A549 (cell line): ENCODE data around the gene TRAPPC12. TPM values are rescaled to one million over a fixed set of nuclear protein-coding genes. Genes with fewer than 3 reads are reported as not detected.

Experiments
- ATAC-seq, 2 experiments: fragments of 200-7000 bp in 1 of 2; fragments of >200 bp in 1 of 2; cut with Nextera tagmentation in 1 of 2; cut with Tn5 transposase in 1 of 2; 3 replicates each; pipeline versions ENCODE4 v1.8.0 to v1.9.1; 2018 to 2020; ENCODE audit warnings: mild to moderate bottlenecking in 1 of 2, moderate library complexity in 1 of 2
- CTCF ChIA-PET: fragments of 300-600 bp; sonication (Branson Sonifier 250); formaldehyde crosslinking; extraction: SDS; loops from one replicate; lab custom pipeline; 2021; ENCODE audit warnings: antibody characterized with exemption, inconsistent platforms; lab: Yijun Ruan, JAX
- POLR2A ChIA-PET: fragments of 350-600 bp; formaldehyde crosslinking; extraction: SDS; loops from one replicate; lab custom pipeline; 2021; ENCODE audit warnings: antibody characterized with exemption, inconsistent platforms; lab: Yijun Ruan, JAX
- DNase-seq, 2 experiments: peaks; one replicate each; pipeline versions ENCODE4 v3.0.0 to v3.0.0-alpha.2; 2011 to 2016; ENCODE audit warnings: low read depth in 1 of 2, low spot score in 1 of 2
- FAIRE-seq: peaks from 2 replicates; lab custom pipeline; 2011; peaks lifted over from hg19 to GRCh38; lab: Jason Lieb, UNC
- H3K27ac ChIP-seq, 2 experiments: fragments of >200 bp; sonication (Bioruptor Twin); formaldehyde crosslinking; 3 replicates each; pipeline ENCODE4 v1.5.1; 2016 to 2017
- H3K4me1 ChIP-seq: fragments of >200 bp; sonication (Bioruptor Twin); formaldehyde crosslinking; 3 replicates; pipeline ENCODE4 v1.6.1; 2016
- H3K4me2 ChIP-seq: fragments of >200 bp; sonication (Bioruptor Twin); formaldehyde crosslinking; 3 replicates; pipeline ENCODE4 v1.6.1; 2016
- H3K4me3 ChIP-seq: fragments of >200 bp; sonication (Bioruptor Twin); formaldehyde crosslinking; 3 replicates; pipeline ENCODE4 v1.5.1; 2016
- H3K9me3 ChIP-seq: fragments of >200 bp; sonication (Bioruptor Twin); formaldehyde crosslinking; 3 replicates; pipeline ENCODE4 v1.6.1; 2016
- CBX2 ChIP-seq: fragments of 200-600 bp; sonication (generic); IDR thresholded peaks from 2 replicates; pipeline ENCODE4 v1.6.1; 2016; ENCODE audit warnings: low read depth, mild to moderate bottlenecking, borderline replicate concordance
- CHD4 ChIP-seq: fragments of 200-600 bp; sonication (generic); IDR thresholded peaks from 2 replicates; pipeline ENCODE4 v1.6.1; 2016; ENCODE audit warnings: antibody characterized with exemption, mild to moderate bottlenecking, borderline replicate concordance
- EHF ChIP-seq: fragments of 250-450 bp; sonication (Bioruptor Pico); IDR thresholded peaks from 2 replicates; pipeline ENCODE4 v1.5.0; 2020; ENCODE audit warnings: mild to moderate bottlenecking
- EHMT2 ChIP-seq: fragments of 200-600 bp; sonication (generic); IDR thresholded peaks from 2 replicates; pipeline ENCODE4 v1.6.1; 2016; ENCODE audit warnings: antibody characterized with exemption, low read depth, mild to moderate bottlenecking, moderate library complexity
- FOSL2 ChIP-seq, 2 experiments: fragments of 450-650 bp in 1 of 2; fragments of >200 bp in 1 of 2; sonication (Bioruptor Twin) in 1 of 2; formaldehyde crosslinking; IDR thresholded peaks; 2 replicates each; pipeline versions ENCODE4 v1.5.0 to v1.6.1; 2016 to 2020; ENCODE audit warnings: mild to moderate bottlenecking in 1 of 2, moderate library complexity in 1 of 2
- FOXS1 ChIP-seq: fragments of 250-450 bp; sonication (Bioruptor Pico); IDR thresholded peaks from 2 replicates; pipeline ENCODE4 v1.5.0; 2020; ENCODE audit warnings: mild to moderate bottlenecking, moderate library complexity
- HEYL ChIP-seq: fragments of 250-450 bp; sonication (Bioruptor Pico); IDR thresholded peaks from 2 replicates; pipeline ENCODE4 v1.8.0; 2021; ENCODE audit warnings: mild to moderate bottlenecking, moderate library complexity
- JUNB ChIP-seq: fragments of >200 bp; sonication (Bioruptor Twin); formaldehyde crosslinking; IDR thresholded peaks from 2 replicates; pipeline ENCODE4 v1.6.1; 2016
- KDM1A ChIP-seq: fragments of 200-600 bp; sonication (generic); IDR thresholded peaks from 2 replicates; pipeline ENCODE4 v1.6.1; 2016; ENCODE audit warnings: low read depth, mild to moderate bottlenecking
- MYC ChIP-seq: IDR thresholded peaks from 2 replicates; pipeline ENCODE4 v1.6.1; 2012; ENCODE audit warnings: mild to moderate bottlenecking, inconsistent platforms, low read length, improper control_type of control experiment, borderline replicate concordance
- NFE2L2 ChIP-seq: fragments of 150-350 bp; conservative IDR thresholded peaks from 2 replicates; pipeline ENCODE4 v1.6.1; 2014; ENCODE audit warnings: low read length
- NPAS2 ChIP-seq: fragments of 250-450 bp; sonication (Bioruptor Pico); IDR thresholded peaks from 2 replicates; pipeline ENCODE4 v1.8.0; 2022; ENCODE audit warnings: mild to moderate bottlenecking, moderate library complexity, borderline replicate concordance
- NR3C1 ChIP-seq: fragments of >200 bp; sonication (Bioruptor Twin); formaldehyde crosslinking; IDR thresholded peaks from 3 replicates; pipeline ENCODE4 v1.6.1; 2017
- PHF8 ChIP-seq: fragments of 200-600 bp; sonication (generic); IDR thresholded peaks from 2 replicates; pipeline ENCODE4 v1.6.1; 2016; ENCODE audit warnings: low read depth, mild to moderate bottlenecking, antibody characterized with exemption, moderate library complexity, borderline replicate concordance
- POLR2AphosphoS2 ChIP-seq: conservative IDR thresholded peaks from 2 replicates; pipeline ENCODE4 v1.6.1; 2012; ENCODE audit warnings: low read length, improper control_type of control experiment, inconsistent platforms
- RAD21 ChIP-seq, 2 experiments: fragments of >200 bp in 1 of 2; sonication (Bioruptor Twin) in 1 of 2; formaldehyde crosslinking in 1 of 2; IDR thresholded peaks in 1 of 2; conservative IDR thresholded peaks in 1 of 2; 2 replicates in 1 of 2; 3 replicates in 1 of 2; pipeline ENCODE4 v1.6.1; 2012 to 2018; ENCODE audit warnings: inconsistent platforms in 1 of 2
- RARB ChIP-seq: fragments of 250-450 bp; sonication (Bioruptor Pico); IDR thresholded peaks from 2 replicates; pipeline ENCODE4 v1.8.0; 2021; ENCODE audit warnings: mild to moderate bottlenecking, moderate library complexity
- RCOR1 ChIP-seq: fragments of 150-350 bp; IDR thresholded peaks from 2 replicates; pipeline ENCODE4 v1.6.1; 2014; ENCODE audit warnings: antibody characterized with exemption, low read length, low read depth
- RFX5 ChIP-seq: fragments of 450-650 bp; IDR thresholded peaks from 2 replicates; pipeline ENCODE4 v1.7.1; 2014; ENCODE audit warnings: antibody characterized with exemption, mild to moderate bottlenecking, moderate library complexity
- RNF2 ChIP-seq: fragments of 200-600 bp; sonication (generic); IDR thresholded peaks from 2 replicates; pipeline ENCODE4 v1.6.1; 2016; ENCODE audit warnings: low read depth, mild to moderate bottlenecking, antibody characterized with exemption, moderate library complexity, borderline replicate concordance
- TP53 ChIP-seq: fragments of 250-450 bp; sonication (Bioruptor Pico); IDR thresholded peaks from 2 replicates; pipeline ENCODE4 v1.5.0; 2021; ENCODE audit warnings: mild to moderate bottlenecking, moderate library complexity
- ZC3H11A ChIP-seq: fragments of 450-650 bp; IDR thresholded peaks from 2 replicates; pipeline ENCODE4 v1.6.1; 2014; ENCODE audit warnings: antibody characterized with exemption, mild to moderate bottlenecking
- WGBS: methylation state at CpG from one replicate; pipeline ENCODE4 v1.1.6; 2017; ENCODE audit errors: missing lambda C conversion rate; 5-methylcytosine and 5-hydroxymethylcytosine counted together
- polyA plus RNA-seq, 4 experiments: library from polyadenylated mRNA; depleted of rRNA in 3 of 4; stranded (reverse); fragments of >200 nt; fragmentation: RNase III in 1 of 4; extraction: RNeasy Plus Mini Kit Qiagen cat#74134 plus additional on column Dnase treatment in 1 of 4; gene quantifications; 2 replicates in 3 of 4; 3 replicates in 1 of 4; pipeline ENCODE4 v1.2.3, GENCODE V29; 2011 to 2017
- TF ChIP-seq, protein P1 (sequence below): fragments of 200-600 bp; sonication (generic); IDR thresholded peaks from 2 replicates; pipeline ENCODE4 v1.6.1; 2016; ENCODE audit warnings: antibody characterized with exemption, mild to moderate bottlenecking, moderate library complexity
- TF ChIP-seq, protein P2 (sequence below): fragments of 450-650 bp; IDR thresholded peaks from 2 replicates; pipeline ENCODE4 v1.6.1; 2014; ENCODE audit warnings: antibody characterized with exemption
- TF ChIP-seq, protein P3 (sequence below): fragments of 250-450 bp; sonication (Bioruptor Pico); IDR thresholded peaks from 2 replicates; pipeline ENCODE4 v1.5.0; 2020; ENCODE audit warnings: low read depth, mild to moderate bottlenecking, moderate library complexity
- TF ChIP-seq, protein P4 (sequence below): fragments of 250-450 bp; sonication (Bioruptor Pico); IDR thresholded peaks from 2 replicates; pipeline ENCODE4 v1.5.0; 2021; ENCODE audit warnings: mild to moderate bottlenecking, moderate library complexity, borderline replicate concordance

The TRAPPC12 gene
- polyA plus RNA-seq, 2 of the 4 experiments (the other 2 are of a cell fraction): 42.3 to 55.0 TPM

DNA sequence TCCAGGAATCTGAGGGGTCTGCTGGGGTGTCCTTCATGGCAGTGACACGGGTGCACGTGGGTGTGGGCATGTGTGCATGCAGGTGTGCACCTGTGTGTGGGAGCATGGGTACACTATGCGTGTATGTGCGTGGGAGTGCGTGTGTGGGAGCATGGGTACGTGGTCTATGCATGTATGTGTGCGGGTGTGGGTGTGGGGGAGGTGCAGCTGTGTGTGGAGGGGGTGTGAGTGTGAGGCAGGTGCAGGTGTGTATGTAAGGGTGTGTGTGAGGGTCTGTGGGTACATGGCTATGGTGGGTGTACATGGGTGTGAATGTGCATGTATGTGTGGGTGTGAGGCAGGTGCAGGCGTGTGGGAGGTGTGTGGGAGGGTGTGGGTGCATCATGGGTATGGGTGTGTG is 38.2 kb upstream of the TRAPPC12 start:
- no peak for ATAC-seq
- TF ChIP-seq, protein P1, sequence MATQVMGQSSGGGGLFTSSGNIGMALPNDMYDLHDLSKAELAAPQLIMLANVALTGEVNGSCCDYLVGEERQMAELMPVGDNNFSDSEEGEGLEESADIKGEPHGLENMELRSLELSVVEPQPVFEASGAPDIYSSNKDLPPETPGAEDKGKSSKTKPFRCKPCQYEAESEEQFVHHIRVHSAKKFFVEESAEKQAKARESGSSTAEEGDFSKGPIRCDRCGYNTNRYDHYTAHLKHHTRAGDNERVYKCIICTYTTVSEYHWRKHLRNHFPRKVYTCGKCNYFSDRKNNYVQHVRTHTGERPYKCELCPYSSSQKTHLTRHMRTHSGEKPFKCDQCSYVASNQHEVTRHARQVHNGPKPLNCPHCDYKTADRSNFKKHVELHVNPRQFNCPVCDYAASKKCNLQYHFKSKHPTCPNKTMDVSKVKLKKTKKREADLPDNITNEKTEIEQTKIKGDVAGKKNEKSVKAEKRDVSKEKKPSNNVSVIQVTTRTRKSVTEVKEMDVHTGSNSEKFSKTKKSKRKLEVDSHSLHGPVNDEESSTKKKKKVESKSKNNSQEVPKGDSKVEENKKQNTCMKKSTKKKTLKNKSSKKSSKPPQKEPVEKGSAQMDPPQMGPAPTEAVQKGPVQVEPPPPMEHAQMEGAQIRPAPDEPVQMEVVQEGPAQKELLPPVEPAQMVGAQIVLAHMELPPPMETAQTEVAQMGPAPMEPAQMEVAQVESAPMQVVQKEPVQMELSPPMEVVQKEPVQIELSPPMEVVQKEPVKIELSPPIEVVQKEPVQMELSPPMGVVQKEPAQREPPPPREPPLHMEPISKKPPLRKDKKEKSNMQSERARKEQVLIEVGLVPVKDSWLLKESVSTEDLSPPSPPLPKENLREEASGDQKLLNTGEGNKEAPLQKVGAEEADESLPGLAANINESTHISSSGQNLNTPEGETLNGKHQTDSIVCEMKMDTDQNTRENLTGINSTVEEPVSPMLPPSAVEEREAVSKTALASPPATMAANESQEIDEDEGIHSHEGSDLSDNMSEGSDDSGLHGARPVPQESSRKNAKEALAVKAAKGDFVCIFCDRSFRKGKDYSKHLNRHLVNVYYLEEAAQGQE: no peak
- TF ChIP-seq NPAS2 (CRISPR knock-in tag) (no peak), CHD4 (no peak), KDM1A (no peak), EHF (CRISPR knock-in tag) (no peak), RARB (no peak), HEYL (CRISPR knock-in tag) (no peak), RAD21 (conservative IDR thresholded peaks at IDR 0.05 in 1 of 2, IDR thresholded peaks at IDR 0.05 in 1 of 2) (no peak), MYC (no peak)
- TF ChIP-seq, protein P2, sequence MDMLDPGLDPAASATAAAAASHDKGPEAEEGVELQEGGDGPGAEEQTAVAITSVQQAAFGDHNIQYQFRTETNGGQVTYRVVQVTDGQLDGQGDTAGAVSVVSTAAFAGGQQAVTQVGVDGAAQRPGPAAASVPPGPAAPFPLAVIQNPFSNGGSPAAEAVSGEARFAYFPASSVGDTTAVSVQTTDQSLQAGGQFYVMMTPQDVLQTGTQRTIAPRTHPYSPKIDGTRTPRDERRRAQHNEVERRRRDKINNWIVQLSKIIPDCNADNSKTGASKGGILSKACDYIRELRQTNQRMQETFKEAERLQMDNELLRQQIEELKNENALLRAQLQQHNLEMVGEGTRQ: no peak
- DNase-seq: no peak
- Histone ChIP-seq H3K4me2 (no peak overlapping the region), H3K27ac (no peak overlapping the region), H3K4me1 (no peaks in the 10 kb centered on the region), H3K9me3 (no peaks in the 10 kb centered on the region), H3K4me3 (no peak overlapping the region)
- no peak for FAIRE-seq
- ChIA-PET CTCF (interaction anchor here (0.8 kb wide), 1 partner anchor 8 kb away, joined by 3 read pairs; no protein-coding TSS in a partner anchor), POLR2A (no interaction called here)
- 97% methylated on average over 8 of the region's 8 CpGs for WGBS

DNA sequence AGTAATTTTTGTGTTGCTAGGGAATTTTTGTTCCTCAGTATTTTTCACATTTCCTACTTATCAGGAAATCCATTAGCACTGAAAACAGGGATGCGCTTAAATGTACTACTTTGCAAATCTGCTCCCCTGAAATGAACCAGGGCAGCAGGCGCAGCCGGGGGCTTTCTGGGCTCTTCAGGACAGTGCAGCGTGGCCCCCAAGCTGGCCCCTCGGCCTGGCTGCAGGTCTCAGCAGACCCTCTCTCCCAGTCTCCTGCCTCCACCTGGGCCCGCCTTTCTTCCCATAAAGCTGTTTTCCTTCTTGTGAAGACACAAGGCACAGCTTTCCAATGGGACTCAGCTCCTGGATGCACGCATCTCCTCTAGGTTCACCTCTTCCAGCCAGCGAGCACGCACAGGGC is 37.2 kb upstream of the TRAPPC12 start:
- WGBS: 88% methylated on average over 9 of the region's 9 CpGs
- H3K4me3 ChIP-seq: no peak overlapping the region
- H3K27ac ChIP-seq: no peak overlapping the region
- no peak for ATAC-seq
- no peak for DNase-seq
- POLR2A ChIA-PET: no interaction called here
- CTCF ChIA-PET: interaction anchor here (0.8 kb wide), 1 partner anchor 9 kb away, joined by 3 read pairs; no protein-coding TSS in a partner anchor
- H3K9me3 ChIP-seq: no peaks in the 10 kb centered on the region
- no peaks in the 10 kb centered on the region for H3K4me1 ChIP-seq
- H3K4me2 ChIP-seq: no peak overlapping the region
- TF ChIP-seq NFE2L2 (no peak), TP53 (CRISPR knock-in tag) (no peak), EHMT2 (no peak), PHF8 (no peak), FOSL2 (IDR thresholded peaks at IDR 0.05) (no peak), FOSL2 (CRISPR knock-in tag; IDR thresholded peaks at IDR 0.05) (no peak), ZC3H11A (no peak), POLR2AphosphoS2 (no peak), RCOR1 (no peak), NR3C1 (no peak), CBX2 (no peak), EHF (CRISPR knock-in tag) (no peak), RNF2 (no peak), RFX5 (no peak), FOXS1 (no peak), HEYL (CRISPR knock-in tag) (no peak), JUNB (no peak), NPAS2 (CRISPR knock-in tag) (no peak)
- TF ChIP-seq, protein P3, sequence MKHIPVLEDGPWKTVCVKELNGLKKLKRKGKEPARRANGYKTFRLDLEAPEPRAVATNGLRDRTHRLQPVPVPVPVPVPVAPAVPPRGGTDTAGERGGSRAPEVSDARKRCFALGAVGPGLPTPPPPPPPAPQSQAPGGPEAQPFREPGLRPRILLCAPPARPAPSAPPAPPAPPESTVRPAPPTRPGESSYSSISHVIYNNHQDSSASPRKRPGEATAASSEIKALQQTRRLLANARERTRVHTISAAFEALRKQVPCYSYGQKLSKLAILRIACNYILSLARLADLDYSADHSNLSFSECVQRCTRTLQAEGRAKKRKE: no peak
- TF ChIP-seq, protein P4, sequence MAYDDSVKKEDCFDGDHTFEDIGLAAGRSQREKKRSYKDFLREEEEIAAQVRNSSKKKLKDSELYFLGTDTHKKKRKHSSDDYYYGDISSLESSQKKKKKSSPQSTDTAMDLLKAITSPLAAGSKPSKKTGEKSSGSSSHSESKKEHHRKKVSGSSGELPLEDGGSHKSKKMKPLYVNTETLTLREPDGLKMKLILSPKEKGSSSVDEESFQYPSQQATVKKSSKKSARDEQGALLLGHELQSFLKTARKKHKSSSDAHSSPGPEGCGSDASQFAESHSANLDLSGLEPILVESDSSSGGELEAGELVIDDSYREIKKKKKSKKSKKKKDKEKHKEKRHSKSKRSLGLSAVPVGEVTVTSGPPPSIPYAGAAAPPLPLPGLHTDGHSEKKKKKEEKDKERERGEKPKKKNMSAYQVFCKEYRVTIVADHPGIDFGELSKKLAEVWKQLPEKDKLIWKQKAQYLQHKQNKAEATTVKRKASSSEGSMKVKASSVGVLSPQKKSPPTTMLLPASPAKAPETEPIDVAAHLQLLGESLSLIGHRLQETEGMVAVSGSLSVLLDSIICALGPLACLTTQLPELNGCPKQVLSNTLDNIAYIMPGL (CRISPR knock-in tag): no peak
- FAIRE-seq: no peak
